Activated CD8-positive, alpha-beta T cell treated with anti-CD3 and anti-CD28 coated beads for 36 hours (primary cell): ENCODE results near the gene SMTN. TPM values are rescaled to one million over a fixed set of nuclear protein-coding genes. Genes with fewer than 3 reads are reported as not detected.

ENCODE experiments used
- ATAC-seq: fragments of 200-7000 bp; cut with Tn5 transposase; one replicate; pipeline ENCODE4 v1.10.0; 2021; ENCODE audit warnings: mild to moderate bottlenecking, moderate library complexity
- CTCF ChIA-PET: fragments of 350-600 bp; sonication (Branson Sonifier 250); formaldehyde crosslinking; loops from one replicate; lab custom pipeline; 2021; ENCODE audit warnings: antibody characterized with exemption; lab: Charles Lee
- POLR2A ChIA-PET: fragments of 350-600 bp; sonication (Branson Sonifier 250); formaldehyde crosslinking; loops from one replicate; lab custom pipeline; 2021; ENCODE audit warnings: antibody characterized with exemption; lab: Charles Lee
- DNase-seq: peaks from one replicate; pipeline ENCODE4 v3.0.0-alpha.2; 2020
- H3K27ac Mint-ChIP-seq: one replicate; pipeline ENCODE4 v1.8.0; 2021; ENCODE audit warnings: mild to moderate bottlenecking, mixed read lengths
- H3K27me3 Mint-ChIP-seq: one replicate; pipeline ENCODE4 v1.8.0; 2021; ENCODE audit warnings: mixed read lengths
- H3K36me3 Mint-ChIP-seq: one replicate; pipeline ENCODE4 v1.8.0; 2021; ENCODE audit warnings: low read depth, mixed read lengths
- H3K4me1 Mint-ChIP-seq: one replicate; pipeline ENCODE4 v1.8.0; 2021; ENCODE audit warnings: low read depth, mixed read lengths
- H3K4me3 Mint-ChIP-seq: one replicate; pipeline ENCODE4 v1.8.0; 2021; ENCODE audit warnings: mild to moderate bottlenecking, moderate library complexity, mixed read lengths
- H3K9me3 Mint-ChIP-seq: one replicate; pipeline ENCODE4 v1.8.0; 2021; ENCODE audit warnings: mixed read lengths
- intact Hi-C: fragments of 100-400 bp; cut with micrococcal nuclease; formaldehyde crosslinking; loops from one replicate; pipeline ENCODE4 v1.10.0; 2022
- total RNA-seq, 2 experiments: library from RNA; stranded (reverse); gene quantifications; one replicate each; pipeline ENCODE4 v1.2.3, GENCODE V29; 2021
- TF ChIP-seq, protein P1 (sequence below): fragments of 200-600 bp; IDR thresholded peaks from one replicate; pipeline ENCODE4 v1.8.0; 2022; ENCODE audit warnings: antibody characterized with exemption, mild to moderate bottlenecking

The SMTN gene
- total RNA-seq, 2 experiments from 2014 or later, result 32.0 to 36.3 TPM

DNA sequence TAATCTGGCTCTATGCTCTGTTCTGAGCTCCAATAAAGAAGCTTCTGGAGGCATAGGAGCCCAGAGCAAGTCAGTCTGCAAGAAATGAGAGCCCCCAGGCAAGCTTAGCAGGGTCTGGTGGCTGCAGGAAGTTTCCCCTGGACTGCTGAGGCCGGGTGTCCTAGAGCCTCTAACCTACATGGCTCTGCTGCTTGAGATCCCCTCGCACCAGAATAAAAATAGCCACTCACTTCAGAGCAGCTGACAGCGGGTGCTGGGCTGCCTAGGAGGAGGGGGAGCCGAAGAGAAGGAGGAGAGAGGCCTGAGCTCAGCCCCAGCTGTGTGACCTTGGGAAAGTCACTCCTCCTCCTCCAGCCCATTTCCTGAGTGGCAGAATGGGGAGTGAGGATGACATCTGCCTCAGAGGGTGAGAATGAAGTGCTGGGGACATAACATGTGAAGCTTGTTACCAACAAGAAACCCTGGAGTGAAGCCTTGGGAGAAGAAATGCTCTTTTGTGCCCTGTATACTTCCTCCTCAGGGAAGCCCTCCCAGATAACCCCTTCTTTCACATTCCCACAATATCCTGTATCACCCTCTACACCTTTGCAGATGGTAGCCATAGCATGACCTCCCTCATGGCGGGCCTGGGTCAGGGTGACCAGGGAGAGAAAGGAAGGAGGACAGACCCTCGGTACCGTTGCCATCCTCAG is 38.1 kb downstream of the SMTN start:
- no peaks in the 10 kb centered on the region for H3K27me3 Mint-ChIP-seq
- POLR2A ChIA-PET, result interaction anchor here (1.4 kb wide), 1 partner anchor 34 kb away, joined by 3 read pairs; no protein-coding TSS in a partner anchor
- no peaks in the 10 kb centered on the region for H3K9me3 Mint-ChIP-seq
- no peak for DNase-seq
- intact Hi-C loops, result no loop called here
- no peak overlapping the region for H3K27ac Mint-ChIP-seq
- TF ChIP-seq, protein P1, sequence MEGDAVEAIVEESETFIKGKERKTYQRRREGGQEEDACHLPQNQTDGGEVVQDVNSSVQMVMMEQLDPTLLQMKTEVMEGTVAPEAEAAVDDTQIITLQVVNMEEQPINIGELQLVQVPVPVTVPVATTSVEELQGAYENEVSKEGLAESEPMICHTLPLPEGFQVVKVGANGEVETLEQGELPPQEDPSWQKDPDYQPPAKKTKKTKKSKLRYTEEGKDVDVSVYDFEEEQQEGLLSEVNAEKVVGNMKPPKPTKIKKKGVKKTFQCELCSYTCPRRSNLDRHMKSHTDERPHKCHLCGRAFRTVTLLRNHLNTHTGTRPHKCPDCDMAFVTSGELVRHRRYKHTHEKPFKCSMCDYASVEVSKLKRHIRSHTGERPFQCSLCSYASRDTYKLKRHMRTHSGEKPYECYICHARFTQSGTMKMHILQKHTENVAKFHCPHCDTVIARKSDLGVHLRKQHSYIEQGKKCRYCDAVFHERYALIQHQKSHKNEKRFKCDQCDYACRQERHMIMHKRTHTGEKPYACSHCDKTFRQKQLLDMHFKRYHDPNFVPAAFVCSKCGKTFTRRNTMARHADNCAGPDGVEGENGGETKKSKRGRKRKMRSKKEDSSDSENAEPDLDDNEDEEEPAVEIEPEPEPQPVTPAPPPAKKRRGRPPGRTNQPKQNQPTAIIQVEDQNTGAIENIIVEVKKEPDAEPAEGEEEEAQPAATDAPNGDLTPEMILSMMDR, result no peak
- CTCF ChIA-PET, result interaction anchor here (1.2 to 1.4 kb wide), 2 partner anchors 10 to 11 kb away, joined by 3 to 4 read pairs; partner anchors contain the start of gene SELENOM
- H3K4me3 Mint-ChIP-seq, result no peak overlapping the region
- H3K36me3 Mint-ChIP-seq, result no peaks in the 10 kb centered on the region
- ATAC-seq, result no peak
- H3K4me1 Mint-ChIP-seq, result no peaks in the 10 kb centered on the region

DNA sequence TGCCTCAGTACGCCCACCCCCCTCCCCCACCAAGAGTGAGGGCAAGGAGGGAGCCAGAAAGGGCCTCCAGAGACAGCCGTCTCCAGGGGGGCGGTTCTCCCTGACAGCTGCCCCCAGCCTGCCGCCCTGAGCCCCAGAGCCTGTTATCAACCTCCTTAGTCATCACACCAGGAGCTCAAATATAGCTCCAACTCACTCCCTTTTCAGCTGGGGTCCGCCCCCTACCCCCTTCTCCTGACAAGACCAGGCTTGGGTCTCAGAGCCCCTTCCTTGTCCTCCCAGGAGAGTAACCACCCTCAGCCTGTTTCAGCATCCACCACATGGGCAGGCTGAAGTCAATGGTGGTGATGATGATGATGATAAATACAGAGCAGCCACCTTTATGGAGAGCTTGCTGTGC is 39.1 kb downstream of the SMTN start:
- DNase-seq, result no peak
- intact Hi-C loops, result no loop called here
- TF ChIP-seq, protein P1, result no peak

GRCh38 chr22:31120642-31121041 is 39.5 kb downstream of the SMTN start:
- TF ChIP-seq, protein P1, result no peak
- CTCF ChIA-PET, result no interaction called here
- H3K36me3 Mint-ChIP-seq, result no peaks in the 10 kb centered on the region
- H3K4me1 Mint-ChIP-seq, result no peaks in the 10 kb centered on the region
- no peak overlapping the region for H3K27ac Mint-ChIP-seq
- DNase-seq, result no peak
- intact Hi-C loops, result no loop called here
- no peak for ATAC-seq
- no peak overlapping the region for H3K4me3 Mint-ChIP-seq
- POLR2A ChIA-PET, result no interaction called here
- H3K9me3 Mint-ChIP-seq, result no peaks in the 10 kb centered on the region
- no peaks in the 10 kb centered on the region for H3K27me3 Mint-ChIP-seq

More for the DNA sequence above, 39.1 kb downstream of the SMTN start:
- H3K4me1 Mint-ChIP-seq, result no peaks in the 10 kb centered on the region
- no peaks in the 10 kb centered on the region for H3K9me3 Mint-ChIP-seq
- ChIA-PET POLR2A (no interaction called here), CTCF (interaction anchor here (1.4 kb wide), 1 partner anchor 11 kb away, joined by 4 read pairs; no protein-coding TSS in a partner anchor)
- no peak overlapping the region for H3K27ac Mint-ChIP-seq
- no peak overlapping the region for H3K4me3 Mint-ChIP-seq
- ATAC-seq, result no peak
- no peaks in the 10 kb centered on the region for H3K27me3 Mint-ChIP-seq
- H3K36me3 Mint-ChIP-seq, result no peaks in the 10 kb centered on the region

GRCh38 chr22:31121403-31121802 is 40.3 kb downstream of the SMTN start:
- H3K9me3 Mint-ChIP-seq, result no peaks in the 10 kb centered on the region
- ATAC-seq (no peak), DNase-seq (no peak)
- TF ChIP-seq, protein P1, result no peak
- no peak overlapping the region for H3K27ac Mint-ChIP-seq
- ChIA-PET CTCF (no interaction called here), POLR2A (no interaction called here)
- intact Hi-C loops, result no loop called here
- H3K27me3 Mint-ChIP-seq, result no peaks in the 10 kb centered on the region
- H3K36me3 Mint-ChIP-seq, result no peaks in the 10 kb centered on the region
- H3K4me1 Mint-ChIP-seq, result no peaks in the 10 kb centered on the region
- no peak overlapping the region for H3K4me3 Mint-ChIP-seq

DNA sequence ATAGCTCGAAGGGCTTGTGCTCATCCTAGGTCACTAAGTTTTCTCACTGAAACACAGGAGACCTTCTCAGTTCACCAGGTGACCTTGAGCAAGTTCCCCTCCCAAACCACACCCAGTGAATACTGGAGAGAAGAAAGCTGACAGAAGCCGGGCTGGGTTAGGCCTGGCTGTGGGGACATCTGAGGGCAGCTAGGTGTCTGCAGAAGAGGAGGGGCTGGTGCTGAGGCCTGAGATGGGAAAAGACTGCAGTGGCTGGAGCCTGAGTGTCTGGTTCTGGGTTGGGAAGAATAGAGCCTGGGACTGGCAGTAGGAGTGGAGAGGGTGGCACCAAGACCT is 41.0 kb downstream of the SMTN start:
- DNase-seq, result no peak
- H3K27me3 Mint-ChIP-seq, result no peaks in the 10 kb centered on the region
- ATAC-seq, result no peak
- POLR2A ChIA-PET, result no interaction called here
- H3K4me1 Mint-ChIP-seq, result no peaks in the 10 kb centered on the region
- H3K4me3 Mint-ChIP-seq, result no peak overlapping the region
- no peaks in the 10 kb centered on the region for H3K9me3 Mint-ChIP-seq
- no peaks in the 10 kb centered on the region for H3K36me3 Mint-ChIP-seq
- H3K27ac Mint-ChIP-seq, result peak overlapping the region; percentile 10
- CTCF ChIA-PET, result no interaction called here
- intact Hi-C loops, result no loop called here
- TF ChIP-seq, protein P1, result no peak
